NCI-H345 (cell line): ENCODE data around the gene CTNNA1.

Experiments used
- DNase-seq: peaks from one replicate; lab custom pipeline; 2025; lab: John Stamatoyannopoulos, UW

The CTNNA1 gene

DNA sequence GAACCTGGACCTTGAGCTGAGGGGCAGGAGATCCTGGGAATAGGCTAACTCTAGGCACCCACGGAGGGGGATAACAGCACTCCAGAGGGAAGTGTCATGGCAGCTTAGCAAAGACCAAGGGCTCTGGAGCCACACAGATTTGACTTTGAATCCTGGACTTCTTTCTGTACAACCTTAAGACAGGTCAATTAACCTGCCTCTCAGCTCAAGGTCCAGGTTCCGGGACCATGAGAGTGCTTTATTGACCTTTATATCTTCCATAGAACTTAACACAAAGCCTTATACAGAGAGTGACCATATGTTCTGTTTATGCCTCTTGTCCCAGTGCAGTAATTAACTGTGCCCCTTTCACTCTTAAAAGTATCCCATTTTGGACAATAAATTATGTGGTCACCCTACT, 212.4 kb downstream of the CTNNA1 start:
- DNase-seq = no peak

- DNase-seq = no peak
These were observed 213.2 kb downstream of the CTNNA1 start for GRCh38 chr5:138966236-138966985.

DNA sequence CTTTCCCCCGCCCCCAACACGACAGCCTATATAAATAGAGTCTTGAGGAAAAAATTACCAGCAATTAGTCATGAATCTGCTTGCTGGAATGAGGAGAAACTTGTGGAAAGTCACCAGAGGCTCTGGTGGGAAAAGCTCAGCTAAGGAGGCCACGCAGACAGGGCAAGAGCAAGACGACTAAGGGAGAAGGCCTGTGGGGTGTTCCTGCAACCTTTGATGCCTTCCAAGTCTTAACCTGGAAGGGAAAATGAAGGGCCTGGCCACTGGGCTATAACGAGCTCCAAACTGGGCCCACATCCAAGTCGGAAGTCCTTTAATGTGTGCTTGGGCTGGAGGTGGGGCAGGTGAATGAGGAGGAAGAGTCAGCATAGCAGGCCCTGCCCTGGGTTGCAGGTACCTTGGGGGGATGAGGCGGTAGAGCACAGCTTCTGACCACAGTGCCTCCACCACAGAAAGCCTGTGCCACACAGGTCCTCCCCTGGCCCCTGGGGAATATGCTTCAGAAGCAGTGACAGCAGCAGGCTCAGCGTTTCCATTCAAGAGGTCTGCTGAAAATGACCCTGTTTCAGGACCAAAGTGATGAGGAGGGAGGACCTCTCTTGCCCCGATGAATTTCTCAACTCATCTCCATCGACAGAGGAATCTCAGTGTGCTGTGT, 214.7 kb downstream of the CTNNA1 start:
- DNase-seq = peak; percentile 42

DNA sequence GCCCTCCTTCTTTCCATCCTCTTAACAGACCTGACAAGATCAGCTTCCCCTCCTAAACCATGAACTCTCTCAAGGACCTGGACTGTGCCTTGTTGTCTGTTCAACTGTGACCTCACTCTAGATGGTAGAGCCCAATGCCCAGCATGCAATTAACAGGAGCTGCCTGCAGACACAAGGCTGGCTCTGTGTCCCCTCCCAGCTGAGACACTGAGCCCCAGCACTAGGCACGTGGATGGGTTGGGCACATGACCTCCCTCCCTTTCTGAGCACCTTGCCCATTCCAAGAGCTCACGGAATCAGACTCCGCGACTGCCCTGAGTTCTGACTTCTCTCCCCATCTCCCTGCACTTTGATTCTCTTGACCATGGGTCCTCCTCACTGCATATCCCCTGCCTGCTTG, 215.4 kb downstream of the CTNNA1 start:
- no peak for DNase-seq

DNA sequence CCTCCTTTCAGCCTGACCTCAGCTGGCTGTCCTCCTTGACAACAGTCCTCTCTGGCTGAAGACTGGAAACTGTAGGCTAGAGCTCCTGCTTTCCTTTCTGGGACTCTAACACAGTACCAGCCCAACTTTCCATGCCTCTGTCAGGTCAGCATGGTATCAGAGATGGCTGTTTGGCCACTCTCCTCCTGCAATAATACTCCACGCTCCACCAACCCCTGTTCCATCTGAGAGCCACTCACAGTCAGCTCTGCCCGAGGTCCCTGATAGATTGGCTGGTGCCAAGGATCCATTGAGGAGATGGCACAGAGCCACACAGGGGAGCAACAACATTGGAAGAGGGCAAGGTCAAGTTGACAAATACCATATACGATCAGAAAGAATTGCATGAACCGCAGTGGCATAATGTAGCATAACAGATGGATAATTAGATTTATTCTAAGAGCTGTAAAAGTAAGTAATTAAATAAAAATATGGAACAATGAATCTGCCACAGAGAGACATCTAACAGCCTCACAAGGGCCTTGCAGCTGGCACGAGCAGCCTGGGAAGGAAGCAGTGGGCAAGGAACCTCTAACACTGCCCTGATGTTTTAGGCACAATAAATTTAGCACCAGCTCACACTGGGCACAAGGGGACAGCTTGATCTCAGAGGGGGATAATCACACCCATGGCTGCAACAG, 216.2 kb downstream of the CTNNA1 start:
- no peak for DNase-seq

- no peak for DNase-seq
These were observed 219.0 kb downstream of the CTNNA1 start for GRCh38 chr5:138972230-138972629.

DNA sequence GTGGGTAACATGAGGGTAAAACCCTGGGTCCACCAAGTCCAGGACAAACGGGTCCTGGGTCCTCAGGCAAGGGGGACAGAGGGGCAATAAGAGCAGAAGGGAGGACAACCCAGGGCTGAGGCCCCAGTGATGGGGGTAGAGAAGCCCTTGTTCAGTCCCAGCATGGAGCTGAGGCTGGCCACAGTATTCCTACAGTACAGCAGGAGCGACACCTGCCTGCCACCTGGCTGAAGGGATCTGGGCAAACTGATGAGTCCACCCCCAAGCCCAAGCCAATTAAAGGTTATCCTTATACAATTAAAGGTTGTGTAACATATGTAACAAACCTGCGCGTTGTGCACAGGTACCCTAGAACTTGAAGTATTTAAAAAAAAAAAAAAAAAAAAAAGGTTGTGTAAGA, 219.6 kb downstream of the CTNNA1 start:
- no peak for DNase-seq

DNA sequence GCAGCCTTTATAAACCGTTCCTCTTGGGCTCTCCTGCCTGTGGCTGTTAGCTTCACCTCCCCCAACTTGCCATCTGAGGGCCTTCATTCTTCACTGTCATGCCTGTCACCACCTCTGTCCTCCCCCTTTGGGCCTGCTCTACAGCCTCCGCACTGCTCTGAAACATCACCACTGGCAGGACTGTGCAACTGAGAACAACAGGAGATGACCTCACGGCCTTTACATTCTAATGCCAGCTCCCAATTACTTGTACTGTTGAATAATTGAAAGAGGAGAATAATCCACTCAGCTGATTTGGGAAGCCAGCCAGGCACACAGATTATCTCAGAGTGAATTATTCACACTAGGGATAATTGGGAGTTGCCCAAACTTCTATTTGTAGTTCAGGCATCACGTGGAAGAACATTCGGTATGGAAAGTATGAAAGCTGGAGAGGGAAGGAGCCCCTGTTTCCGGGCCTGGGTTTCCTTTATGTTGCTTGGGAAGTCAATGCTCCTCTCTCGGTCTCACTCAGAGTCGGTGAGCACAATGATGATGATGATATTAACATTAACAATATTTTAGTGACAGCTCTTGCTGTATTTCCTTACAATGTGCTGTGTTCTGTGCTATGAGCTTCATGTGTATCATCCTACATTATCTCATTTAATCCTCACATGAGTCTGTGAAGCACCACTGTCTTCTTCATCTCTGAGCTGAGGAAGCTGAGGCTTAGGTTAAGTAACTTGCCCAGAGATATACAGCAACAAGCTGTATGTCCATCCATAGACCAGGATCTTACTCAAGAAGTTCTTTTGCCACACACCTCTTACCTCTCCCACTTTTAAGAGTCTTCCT, 221.2 kb downstream of the CTNNA1 start:
- no peak for DNase-seq

GRCh38 chr5:138975098-138975847, 222.0 kb downstream of the CTNNA1 start:
- no peak for DNase-seq

DNA sequence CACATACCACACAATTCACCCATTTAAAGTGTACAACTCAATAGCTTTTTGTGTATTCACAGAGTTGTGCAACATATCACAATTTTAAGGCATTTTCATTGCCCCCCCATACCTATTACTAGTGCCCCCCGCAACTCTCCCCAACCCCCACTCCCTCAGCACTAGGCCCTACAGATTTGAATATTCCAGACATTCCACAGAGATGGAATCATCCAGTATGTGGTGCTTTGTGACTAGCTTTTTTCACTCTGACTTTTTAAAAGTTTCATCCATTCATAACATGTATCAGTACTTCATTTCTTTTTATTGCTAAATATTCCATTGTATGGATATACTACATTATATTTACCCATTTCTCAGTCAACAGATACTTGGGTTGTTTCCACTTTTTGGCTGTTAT, 224.9 kb downstream of the CTNNA1 start:
- DNase-seq = no peak

- DNase-seq = no peak
These were observed 225.4 kb downstream of the CTNNA1 start for GRCh38 chr5:138978581-138978980.

DNA sequence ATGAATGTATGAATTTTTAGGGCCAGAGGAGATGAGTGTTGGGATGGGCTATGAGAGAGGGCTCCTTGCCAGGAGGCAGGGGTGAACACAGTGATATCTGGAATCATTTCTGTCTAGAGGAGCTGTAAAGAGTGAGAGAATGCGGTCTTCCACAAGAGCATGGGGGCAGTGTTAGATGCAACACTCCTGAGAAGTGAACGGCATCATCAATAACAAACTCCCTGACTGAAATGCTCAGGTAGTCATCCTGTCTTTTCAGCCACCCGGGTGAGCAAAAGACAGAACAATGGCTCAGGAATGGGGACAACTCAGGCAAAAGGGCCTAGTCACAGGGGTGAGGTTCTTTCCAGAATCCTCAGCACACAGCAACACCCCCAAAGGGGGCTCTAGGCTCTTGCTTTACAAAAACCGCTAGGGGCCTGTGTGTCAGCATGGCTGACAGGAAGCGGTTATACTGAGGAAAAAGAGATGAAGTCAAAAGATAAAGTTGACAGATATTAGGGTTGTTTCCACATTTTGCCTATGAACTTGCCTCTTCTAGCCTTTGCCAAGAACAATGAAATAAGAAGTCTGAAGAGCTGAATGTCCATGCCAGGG, 226.6 kb downstream of the CTNNA1 start:
- DNase-seq = no peak

- no peak for DNase-seq
These were observed 227.2 kb downstream of the CTNNA1 start for GRCh38 chr5:138980441-138980840.

- no peak for DNase-seq
These were observed 227.9 kb downstream of the CTNNA1 start for GRCh38 chr5:138981131-138981530.

- no peak for DNase-seq
These were observed 228.4 kb downstream of the CTNNA1 start for GRCh38 chr5:138981586-138981985.

- DNase-seq = no peak
These were observed 230.8 kb downstream of the CTNNA1 start for GRCh38 chr5:138983984-138984383.
